HG03097 (cell line): Measurements from ENCODE around the gene EDC3.
"Not testable (repeated sequence)": the region's sequence is repeated elsewhere in the genome, so short reads cannot be mapped to it uniquely, and the experiment has no call there.

ENCODE experiments used
- ATAC-seq: cut with Tn5 transposase; IDR thresholded peaks from one replicate; pipeline ENCODE4 v1.9.1; 2021; ENCODE audit not compliant: unreplicated experiment, low FRiP score

Gene EDC3

GRCh38 chr15:74710319-74711094, 14.7 kb upstream of the EDC3 start:
- no peak for ATAC-seq

- no peak for ATAC-seq
Measured at GRCh38 chr15:74709892-74710291, 14.1 kb upstream of the EDC3 start.

GRCh38 chr15:74709011-74709410, 13.2 kb upstream of the EDC3 start:
- ATAC-seq: no peak

GRCh38 chr15:74696808-74697207, 984 bp upstream of the EDC3 start:
- no peak for ATAC-seq

- ATAC-seq: no peak
Measured at GRCh38 chr15:74696398-74696729, 540 bp upstream of the EDC3 start.

GRCh38 chr15:74692327-74692726, 3.5 kb downstream of the EDC3 start:
- no peak for ATAC-seq

- ATAC-seq: no peak
Measured at GRCh38 chr15:74683758-74684157, 12.1 kb downstream of the EDC3 start.

- ATAC-seq: no peak
Measured at GRCh38 chr15:74682954-74683353, 12.9 kb downstream of the EDC3 start.

GRCh38 chr15:74680456-74680855, 15.4 kb downstream of the EDC3 start:
- no peak for ATAC-seq

- no peak for ATAC-seq
Measured at GRCh38 chr15:74676801-74677200, 19.0 kb downstream of the EDC3 start.

- no peak for ATAC-seq
Measured at GRCh38 chr15:74674161-74674560, 21.7 kb downstream of the EDC3 start.

GRCh38 chr15:74669627-74670026, 26.2 kb downstream of the EDC3 start:
- ATAC-seq: no peak

GRCh38 chr15:74667975-74668374, 27.8 kb downstream of the EDC3 start:
- no peak for ATAC-seq

- no peak for ATAC-seq
Measured at GRCh38 chr15:74664670-74665069, 31.2 kb downstream of the EDC3 start.

GRCh38 chr15:74664028-74664616, 31.7 kb downstream of the EDC3 start:
- ATAC-seq: no peak

GRCh38 chr15:74663303-74664027, 32.4 kb downstream of the EDC3 start:
- ATAC-seq: no peak

- no peak for ATAC-seq
Measured at GRCh38 chr15:74662064-74662860, 33.6 kb downstream of the EDC3 start.

GRCh38 chr15:74661280-74661679, 34.5 kb downstream of the EDC3 start:
- not testable (repeated sequence) for ATAC-seq

GRCh38 chr15:74657846-74658245, 38.0 kb downstream of the EDC3 start:
- no peak for ATAC-seq

GRCh38 chr15:74656935-74657535, 38.8 kb downstream of the EDC3 start:
- no peak for ATAC-seq

- peak; percentile 59 for ATAC-seq
Measured at GRCh38 chr15:74655424-74655823, 40.4 kb downstream of the EDC3 start.
